ENCODE data around the gene CLEC12A. TPM values are rescaled to one million over a fixed set of nuclear protein-coding genes. Genes with fewer than 3 reads are reported as not detected.

CLEC12A gene
- total and polyA plus RNA-seq, 4 donors: 2.3 to 4.7 (median 3.2) TPM

DNA sequence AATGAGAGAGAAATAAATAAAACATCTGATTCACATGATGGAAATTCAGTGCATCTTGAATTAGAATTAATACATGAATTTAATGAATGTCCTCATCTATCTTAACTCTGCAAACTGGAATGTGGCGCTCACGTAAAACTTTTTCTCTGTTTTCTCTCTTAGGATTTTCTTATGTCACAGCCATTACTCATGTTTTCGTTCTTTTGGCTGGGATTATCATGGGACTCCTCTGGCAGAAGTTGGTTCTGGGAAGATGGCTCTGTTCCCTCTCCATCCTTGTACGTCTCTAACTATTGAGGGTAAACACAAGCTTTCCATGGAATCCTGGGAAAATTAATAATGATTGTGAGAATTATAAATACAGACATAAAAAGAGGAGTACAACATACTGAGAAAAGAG lies 44.2 kb downstream of the CLEC12A start:
- Histone ChIP-seq H3K27me3 (ENCODE audit: control insufficient read depth in 4 of 4, insufficient read depth in 4 of 4, low read length in 3 of 4) (no peaks in the 10 kb centered on the region), H3K4me3 (ENCODE audit: low read depth in 1 of 3, low read length in 3 of 3) (no peak overlapping the region), H3K36me3 (ENCODE audit: control insufficient read depth in 4 of 4, insufficient read depth in 3 of 4, low read depth in 1 of 4, low read length in 3 of 4) (no peaks in the 10 kb centered on the region), H3K9me3 (ENCODE audit: control insufficient read depth in 4 of 4, low read length in 3 of 4) (no peaks in the 10 kb centered on the region), H3K27ac (ENCODE audit: low read depth in 1 of 2, low read length in 2 of 2) (no peak overlapping the region), H3K4me1 (ENCODE audit: control insufficient read depth in 4 of 4, insufficient read depth in 4 of 4, low read length in 3 of 4) (no peaks in the 10 kb centered on the region), H3K9ac (ENCODE audit: low read depth in 1 of 2, low read length in 2 of 2) (no peak overlapping the region)
- TF ChIP-seq FOXA1 (IDR thresholded peaks at IDR 0.05): no peak
- WGBS: 86% methylated on average over 4 of the region's 4 CpGs
- DNase-seq (ENCODE audit: low spot score): no peak

DNA sequence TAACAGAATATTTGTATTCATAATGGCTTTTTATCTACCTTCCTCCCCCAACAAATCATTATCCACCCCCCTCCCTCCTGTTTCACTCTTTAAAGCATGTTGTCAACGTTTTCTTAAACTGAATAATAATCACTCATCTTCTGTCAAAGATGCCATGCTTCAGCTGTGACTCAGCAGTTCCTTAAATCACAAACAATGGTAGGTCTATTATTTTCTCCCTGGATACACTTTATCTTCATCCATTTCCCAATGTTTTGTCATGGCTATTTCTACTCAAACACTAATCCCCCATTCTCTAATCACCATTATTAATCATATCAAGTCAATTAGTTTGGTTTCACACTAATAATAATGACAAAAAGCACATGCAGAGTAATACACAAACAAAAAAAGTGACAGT lies 45.7 kb downstream of the CLEC12A start:
- H3K9ac ChIP-seq (ENCODE audit: low read depth in 1 of 2, low read length in 2 of 2): no peak overlapping the region
- no peaks in the 10 kb centered on the region for H3K27me3 ChIP-seq (ENCODE audit: control insufficient read depth in 4 of 4, insufficient read depth in 4 of 4, low read length in 3 of 4)
- no peaks in the 10 kb centered on the region for H3K36me3 ChIP-seq (ENCODE audit: control insufficient read depth in 4 of 4, insufficient read depth in 3 of 4, low read depth in 1 of 4, low read length in 3 of 4)
- 25% methylated on average over 1 of the region's 1 CpG for WGBS
- H3K4me3 ChIP-seq (ENCODE audit: low read depth in 1 of 3, low read length in 3 of 3): no peak overlapping the region
- no peaks in the 10 kb centered on the region for H3K4me1 ChIP-seq (ENCODE audit: control insufficient read depth in 4 of 4, insufficient read depth in 4 of 4, low read length in 3 of 4)
- TF ChIP-seq EGR1 (IDR thresholded peaks at IDR 0.05; ENCODE audit: low read depth in 2 of 2) (no peak), JUND (IDR thresholded peaks at IDR 0.05) (no peak), FOXA2 (IDR thresholded peaks at IDR 0.05) (no peak), RAD21 (IDR thresholded peaks at IDR 0.05) (no peak), NR2F2 (IDR thresholded peaks at IDR 0.05) (no peak), GABPA (IDR thresholded peaks at IDR 0.05 in 1 of 2, conservative IDR thresholded peaks at IDR 0.05 in 1 of 2) (no peak), FOXA1 (IDR thresholded peaks at IDR 0.05) (no peak), RXRA (IDR thresholded peaks at IDR 0.05) (no peak)
- TF ChIP-seq, protein P1, sequence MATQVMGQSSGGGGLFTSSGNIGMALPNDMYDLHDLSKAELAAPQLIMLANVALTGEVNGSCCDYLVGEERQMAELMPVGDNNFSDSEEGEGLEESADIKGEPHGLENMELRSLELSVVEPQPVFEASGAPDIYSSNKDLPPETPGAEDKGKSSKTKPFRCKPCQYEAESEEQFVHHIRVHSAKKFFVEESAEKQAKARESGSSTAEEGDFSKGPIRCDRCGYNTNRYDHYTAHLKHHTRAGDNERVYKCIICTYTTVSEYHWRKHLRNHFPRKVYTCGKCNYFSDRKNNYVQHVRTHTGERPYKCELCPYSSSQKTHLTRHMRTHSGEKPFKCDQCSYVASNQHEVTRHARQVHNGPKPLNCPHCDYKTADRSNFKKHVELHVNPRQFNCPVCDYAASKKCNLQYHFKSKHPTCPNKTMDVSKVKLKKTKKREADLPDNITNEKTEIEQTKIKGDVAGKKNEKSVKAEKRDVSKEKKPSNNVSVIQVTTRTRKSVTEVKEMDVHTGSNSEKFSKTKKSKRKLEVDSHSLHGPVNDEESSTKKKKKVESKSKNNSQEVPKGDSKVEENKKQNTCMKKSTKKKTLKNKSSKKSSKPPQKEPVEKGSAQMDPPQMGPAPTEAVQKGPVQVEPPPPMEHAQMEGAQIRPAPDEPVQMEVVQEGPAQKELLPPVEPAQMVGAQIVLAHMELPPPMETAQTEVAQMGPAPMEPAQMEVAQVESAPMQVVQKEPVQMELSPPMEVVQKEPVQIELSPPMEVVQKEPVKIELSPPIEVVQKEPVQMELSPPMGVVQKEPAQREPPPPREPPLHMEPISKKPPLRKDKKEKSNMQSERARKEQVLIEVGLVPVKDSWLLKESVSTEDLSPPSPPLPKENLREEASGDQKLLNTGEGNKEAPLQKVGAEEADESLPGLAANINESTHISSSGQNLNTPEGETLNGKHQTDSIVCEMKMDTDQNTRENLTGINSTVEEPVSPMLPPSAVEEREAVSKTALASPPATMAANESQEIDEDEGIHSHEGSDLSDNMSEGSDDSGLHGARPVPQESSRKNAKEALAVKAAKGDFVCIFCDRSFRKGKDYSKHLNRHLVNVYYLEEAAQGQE (IDR thresholded peaks at IDR 0.05): no peak
- TF ChIP-seq, protein P2, sequence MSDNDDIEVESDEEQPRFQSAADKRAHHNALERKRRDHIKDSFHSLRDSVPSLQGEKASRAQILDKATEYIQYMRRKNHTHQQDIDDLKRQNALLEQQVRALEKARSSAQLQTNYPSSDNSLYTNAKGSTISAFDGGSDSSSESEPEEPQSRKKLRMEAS (IDR thresholded peaks at IDR 0.05): no peak
- TF ChIP-seq, protein P3, sequence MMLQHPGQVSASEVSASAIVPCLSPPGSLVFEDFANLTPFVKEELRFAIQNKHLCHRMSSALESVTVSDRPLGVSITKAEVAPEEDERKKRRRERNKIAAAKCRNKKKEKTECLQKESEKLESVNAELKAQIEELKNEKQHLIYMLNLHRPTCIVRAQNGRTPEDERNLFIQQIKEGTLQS (IDR thresholded peaks at IDR 0.05): no peak
- TF ChIP-seq, protein P4, sequence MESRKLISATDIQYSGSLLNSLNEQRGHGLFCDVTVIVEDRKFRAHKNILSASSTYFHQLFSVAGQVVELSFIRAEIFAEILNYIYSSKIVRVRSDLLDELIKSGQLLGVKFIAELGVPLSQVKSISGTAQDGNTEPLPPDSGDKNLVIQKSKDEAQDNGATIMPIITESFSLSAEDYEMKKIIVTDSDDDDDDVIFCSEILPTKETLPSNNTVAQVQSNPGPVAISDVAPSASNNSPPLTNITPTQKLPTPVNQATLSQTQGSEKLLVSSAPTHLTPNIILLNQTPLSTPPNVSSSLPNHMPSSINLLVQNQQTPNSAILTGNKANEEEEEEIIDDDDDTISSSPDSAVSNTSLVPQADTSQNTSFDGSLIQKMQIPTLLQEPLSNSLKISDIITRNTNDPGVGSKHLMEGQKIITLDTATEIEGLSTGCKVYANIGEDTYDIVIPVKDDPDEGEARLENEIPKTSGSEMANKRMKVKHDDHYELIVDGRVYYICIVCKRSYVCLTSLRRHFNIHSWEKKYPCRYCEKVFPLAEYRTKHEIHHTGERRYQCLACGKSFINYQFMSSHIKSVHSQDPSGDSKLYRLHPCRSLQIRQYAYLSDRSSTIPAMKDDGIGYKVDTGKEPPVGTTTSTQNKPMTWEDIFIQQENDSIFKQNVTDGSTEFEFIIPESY (IDR thresholded peaks at IDR 0.05): no peak
- TF ChIP-seq, protein P5, sequence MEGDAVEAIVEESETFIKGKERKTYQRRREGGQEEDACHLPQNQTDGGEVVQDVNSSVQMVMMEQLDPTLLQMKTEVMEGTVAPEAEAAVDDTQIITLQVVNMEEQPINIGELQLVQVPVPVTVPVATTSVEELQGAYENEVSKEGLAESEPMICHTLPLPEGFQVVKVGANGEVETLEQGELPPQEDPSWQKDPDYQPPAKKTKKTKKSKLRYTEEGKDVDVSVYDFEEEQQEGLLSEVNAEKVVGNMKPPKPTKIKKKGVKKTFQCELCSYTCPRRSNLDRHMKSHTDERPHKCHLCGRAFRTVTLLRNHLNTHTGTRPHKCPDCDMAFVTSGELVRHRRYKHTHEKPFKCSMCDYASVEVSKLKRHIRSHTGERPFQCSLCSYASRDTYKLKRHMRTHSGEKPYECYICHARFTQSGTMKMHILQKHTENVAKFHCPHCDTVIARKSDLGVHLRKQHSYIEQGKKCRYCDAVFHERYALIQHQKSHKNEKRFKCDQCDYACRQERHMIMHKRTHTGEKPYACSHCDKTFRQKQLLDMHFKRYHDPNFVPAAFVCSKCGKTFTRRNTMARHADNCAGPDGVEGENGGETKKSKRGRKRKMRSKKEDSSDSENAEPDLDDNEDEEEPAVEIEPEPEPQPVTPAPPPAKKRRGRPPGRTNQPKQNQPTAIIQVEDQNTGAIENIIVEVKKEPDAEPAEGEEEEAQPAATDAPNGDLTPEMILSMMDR (IDR thresholded peaks at IDR 0.05; ENCODE audit: low read depth, low read length, missing input control): no peak
- H3K27ac ChIP-seq (ENCODE audit: low read depth in 1 of 2, low read length in 2 of 2): no peak overlapping the region
- no peak for DNase-seq (ENCODE audit: low spot score)
- no peaks in the 10 kb centered on the region for H3K9me3 ChIP-seq (ENCODE audit: control insufficient read depth in 4 of 4, low read length in 3 of 4)

Measured in liver (tissue), 9 donors.